ENCODE data around the gene RPS21.

The RPS21 gene

DNA sequence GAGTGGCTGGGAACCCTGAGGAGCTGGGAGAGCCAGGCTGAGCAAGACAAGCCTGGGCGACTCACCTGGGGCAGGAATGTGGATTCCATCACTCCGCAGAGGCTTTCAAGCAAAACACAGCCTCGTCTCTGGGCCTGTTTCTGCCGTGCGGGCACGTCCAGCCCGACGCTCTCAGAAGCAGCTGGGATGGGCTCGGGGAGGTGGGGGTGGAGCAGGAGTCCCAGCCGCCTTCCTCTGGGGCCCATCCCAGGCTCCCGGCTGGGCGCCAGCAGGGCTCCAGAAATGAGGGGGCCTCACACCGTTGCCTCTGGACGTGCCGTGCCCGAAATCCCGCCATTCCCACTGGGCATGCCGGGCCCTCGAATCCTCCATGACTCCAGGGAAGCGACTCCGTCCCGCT lies 8.7 kb upstream of the RPS21 start:
- DNase-seq (ENCODE audit: low spot score): peak; percentile 82

DNA sequence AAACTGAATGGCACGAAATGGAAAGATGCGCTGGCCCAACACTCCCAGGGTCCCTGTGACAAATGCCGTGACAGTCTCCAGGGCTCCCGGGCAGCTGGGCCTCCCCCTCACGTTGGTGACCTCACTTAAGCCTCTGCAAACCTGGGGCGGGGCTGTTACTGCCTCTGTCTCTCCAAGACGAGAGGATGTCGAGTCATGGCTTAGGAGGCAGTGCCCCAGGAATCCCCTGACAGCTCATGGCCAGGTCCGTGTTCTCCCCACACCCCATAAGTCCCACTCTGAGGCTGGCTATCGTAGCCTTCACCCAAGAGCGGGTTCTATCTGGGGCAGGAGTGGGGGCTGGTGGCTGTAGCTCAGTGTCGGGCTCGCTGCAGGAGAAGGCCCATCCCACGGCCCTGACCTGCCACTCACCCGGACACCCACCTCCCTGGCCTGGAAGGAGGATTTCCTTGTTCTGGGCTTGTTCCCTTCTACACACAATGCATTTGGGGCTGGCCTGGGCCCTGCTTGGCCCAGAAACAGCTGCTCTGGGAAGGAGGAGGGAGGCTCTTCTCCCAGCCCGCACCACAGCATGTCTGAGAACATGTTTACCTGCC lies 5.6 kb upstream of the RPS21 start:
- peak; percentile 93 for DNase-seq (ENCODE audit: low spot score)

DNA sequence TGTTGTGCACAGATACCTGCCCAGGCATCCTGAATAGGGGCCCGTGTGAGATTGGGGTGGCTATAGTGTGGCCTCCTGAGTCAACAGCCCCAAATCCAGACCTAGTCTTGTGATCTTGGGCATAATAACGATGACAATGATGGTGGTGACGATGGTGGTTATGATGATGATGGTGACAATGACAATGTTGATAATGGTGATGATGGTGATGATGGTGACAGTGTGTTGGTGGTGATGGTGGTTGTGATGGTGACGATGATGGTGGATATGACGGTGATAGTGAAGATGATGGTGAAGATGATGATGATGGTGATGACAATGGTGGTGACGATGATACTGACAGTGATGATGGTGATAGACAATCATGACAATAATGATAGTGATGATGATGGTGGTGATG lies 5.1 kb upstream of the RPS21 start:
- no peak for DNase-seq (ENCODE audit: low spot score)

DNA sequence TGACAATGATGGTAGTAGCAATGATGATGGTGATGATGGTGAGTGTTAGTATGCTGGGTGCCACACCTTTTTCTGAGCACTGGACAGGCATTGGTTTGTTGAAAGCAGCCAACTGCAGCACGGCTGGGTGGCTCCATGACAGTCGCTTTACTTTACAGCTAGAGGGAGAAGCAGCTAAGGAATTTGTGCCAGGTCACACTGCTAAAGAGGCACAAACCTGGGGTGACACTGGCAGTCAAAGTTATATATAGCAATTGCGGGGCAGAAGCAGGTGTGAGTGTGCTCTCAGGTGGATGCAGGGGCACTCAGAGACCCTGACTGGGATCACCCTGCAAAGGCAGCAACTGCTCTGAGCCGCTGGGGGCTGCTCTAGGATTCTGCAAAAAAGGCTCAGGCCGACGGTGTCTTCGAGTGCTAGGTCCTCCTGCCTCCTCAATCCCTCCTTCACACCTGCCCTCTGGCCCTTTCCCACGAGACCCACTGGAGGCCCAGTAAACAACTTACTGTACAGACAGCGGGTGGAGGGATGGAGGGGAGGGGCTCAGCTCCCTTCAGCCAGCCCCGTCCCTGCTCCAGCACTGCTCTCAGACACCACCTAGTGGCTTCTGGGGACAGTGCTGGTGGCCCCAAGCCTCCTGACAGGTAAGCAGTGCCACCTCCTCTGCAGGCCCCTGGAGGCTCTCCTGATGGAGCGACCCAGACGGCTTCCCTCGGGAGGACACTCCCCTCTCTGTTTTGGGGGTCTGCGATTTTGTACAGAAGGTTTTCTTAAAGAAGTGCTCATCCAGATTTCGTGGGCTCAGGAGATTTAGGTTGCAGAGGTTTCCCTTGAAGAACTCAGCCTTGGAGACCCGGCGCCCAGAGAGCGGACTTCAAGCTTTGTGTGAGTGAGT lies 4.4 kb upstream of the RPS21 start:
- peak; percentile 83 for DNase-seq (ENCODE audit: low spot score)

DNA sequence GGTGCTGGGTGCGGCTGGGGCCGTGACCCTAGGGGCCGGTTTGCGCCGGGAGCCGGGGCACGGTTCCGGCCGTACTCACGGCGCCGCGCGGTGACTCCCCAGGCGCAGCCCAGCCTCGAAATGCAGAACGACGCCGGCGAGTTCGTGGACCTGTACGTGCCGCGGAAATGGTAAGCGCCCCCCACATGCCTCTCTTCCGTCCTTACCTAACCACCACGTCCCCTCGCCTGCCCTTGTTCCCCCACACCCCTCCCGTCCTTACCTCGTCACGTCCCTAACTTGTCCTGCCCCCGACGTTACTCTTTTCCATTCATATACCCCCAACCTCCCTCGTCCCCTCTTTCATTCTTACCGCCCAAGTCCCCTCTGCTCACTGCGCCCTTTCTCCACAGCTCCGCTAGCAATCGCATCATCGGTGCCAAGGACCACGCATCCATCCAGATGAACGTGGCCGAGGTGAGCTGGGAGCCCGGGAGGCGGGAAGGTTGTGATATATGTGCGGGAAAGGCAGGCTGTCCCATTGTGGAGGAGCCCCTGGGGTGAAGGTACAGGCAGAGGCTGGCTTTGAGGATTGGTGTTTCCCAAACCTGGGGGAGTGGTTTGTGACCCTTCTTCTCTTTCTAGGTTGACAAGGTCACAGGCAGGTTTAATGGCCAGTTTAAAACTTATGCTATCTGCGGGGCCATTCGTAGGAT lies 463 bp downstream of the RPS21 start:
- DNase-seq (ENCODE audit: low spot score): no peak

DNA sequence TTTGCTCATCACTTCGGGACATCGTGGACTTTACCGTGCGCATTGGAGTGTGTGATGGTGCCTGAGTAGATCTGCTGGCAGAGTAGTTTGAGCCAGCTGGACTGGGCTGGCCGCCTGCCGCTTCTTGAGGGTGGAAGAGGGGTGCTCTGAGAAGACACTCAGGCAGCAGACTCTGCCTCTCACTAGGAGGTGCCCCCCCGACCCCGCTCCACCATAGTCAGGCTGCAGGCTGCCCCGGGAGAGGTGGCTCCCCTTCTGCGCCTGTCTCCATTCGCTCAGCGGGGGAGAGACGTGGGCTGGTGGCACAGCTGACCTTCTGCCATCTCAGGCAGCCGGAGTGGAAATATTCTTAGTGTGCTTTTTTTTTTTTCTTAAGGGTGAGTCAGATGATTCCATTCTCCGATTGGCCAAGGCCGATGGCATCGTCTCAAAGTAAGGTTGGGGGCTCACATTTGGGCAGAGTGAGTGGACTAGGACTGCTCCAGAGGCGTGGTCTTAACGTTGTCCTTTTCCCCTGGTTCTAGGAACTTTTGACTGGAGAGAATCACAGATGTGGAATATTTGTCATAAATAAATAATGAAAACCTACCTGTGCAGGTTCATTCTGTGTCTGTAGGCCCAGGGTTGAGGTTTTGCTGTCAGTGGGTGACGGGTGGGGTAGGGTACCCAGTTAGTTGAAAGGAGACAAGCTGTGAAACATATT lies 1.2 kb downstream of the RPS21 start:
- DNase-seq (ENCODE audit: low spot score): no peak

DNA sequence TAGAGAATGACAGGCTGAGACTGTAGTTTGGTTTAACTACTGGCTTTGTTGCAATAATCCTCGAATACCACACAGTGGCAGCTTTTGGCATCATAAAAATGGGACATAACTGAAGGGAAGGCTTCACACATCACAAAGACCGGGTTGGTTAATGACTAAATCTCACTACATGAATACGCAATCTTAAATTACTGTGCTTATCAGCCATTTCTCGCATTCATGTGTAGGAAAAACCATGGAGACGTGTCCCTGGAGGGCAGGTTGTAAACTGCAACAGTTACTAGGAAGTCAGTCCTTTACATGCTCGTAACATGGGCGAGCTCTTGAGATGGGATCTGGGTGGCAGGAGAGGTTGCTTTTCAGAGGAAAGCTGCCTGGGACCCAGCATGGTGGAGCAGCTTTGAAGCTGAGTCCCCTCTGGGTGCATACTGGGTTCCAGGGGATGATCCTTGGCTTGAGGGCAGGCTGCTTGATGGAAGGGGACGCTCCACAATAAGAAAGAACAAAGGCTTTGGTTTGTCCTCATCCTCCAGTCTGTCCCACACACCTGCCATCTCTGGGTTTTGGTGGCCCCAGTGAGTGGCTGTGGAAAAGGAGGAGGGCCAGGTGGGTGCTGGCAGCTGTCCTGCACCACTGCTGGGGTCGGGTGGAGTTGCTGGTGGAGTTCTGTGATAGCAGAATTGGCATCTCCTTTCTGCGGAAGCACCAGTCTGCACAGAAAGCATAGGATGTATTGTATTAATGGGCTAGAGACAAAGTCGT lies 2.1 kb downstream of the RPS21 start:
- DNase-seq (ENCODE audit: low spot score): no peak

DNA sequence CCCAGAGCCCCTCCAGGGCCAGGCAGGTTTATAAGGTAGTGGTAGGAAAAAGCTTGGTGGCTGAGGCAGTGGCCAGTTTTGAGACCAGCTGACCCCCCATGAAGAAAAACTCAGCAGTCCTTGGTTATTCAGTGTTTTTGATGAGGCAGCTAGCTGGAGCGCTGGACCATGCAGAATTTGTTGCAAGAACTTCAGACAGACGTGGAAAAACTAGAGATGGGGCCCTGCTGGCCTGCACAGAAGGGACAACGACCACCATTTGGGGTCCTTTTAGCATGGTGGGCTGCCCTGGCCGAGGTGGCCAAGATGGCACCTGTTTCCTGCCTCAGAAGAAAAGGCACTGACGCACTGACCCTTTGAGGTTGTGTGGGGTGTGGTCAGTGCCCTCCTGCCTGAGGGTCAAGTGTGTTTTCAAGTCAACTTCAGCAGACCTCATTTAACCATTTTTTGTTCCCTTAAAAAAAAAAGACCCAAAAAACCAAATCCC lies 2.7 kb downstream of the RPS21 start:
- DNase-seq (ENCODE audit: low spot score): no peak

DNA sequence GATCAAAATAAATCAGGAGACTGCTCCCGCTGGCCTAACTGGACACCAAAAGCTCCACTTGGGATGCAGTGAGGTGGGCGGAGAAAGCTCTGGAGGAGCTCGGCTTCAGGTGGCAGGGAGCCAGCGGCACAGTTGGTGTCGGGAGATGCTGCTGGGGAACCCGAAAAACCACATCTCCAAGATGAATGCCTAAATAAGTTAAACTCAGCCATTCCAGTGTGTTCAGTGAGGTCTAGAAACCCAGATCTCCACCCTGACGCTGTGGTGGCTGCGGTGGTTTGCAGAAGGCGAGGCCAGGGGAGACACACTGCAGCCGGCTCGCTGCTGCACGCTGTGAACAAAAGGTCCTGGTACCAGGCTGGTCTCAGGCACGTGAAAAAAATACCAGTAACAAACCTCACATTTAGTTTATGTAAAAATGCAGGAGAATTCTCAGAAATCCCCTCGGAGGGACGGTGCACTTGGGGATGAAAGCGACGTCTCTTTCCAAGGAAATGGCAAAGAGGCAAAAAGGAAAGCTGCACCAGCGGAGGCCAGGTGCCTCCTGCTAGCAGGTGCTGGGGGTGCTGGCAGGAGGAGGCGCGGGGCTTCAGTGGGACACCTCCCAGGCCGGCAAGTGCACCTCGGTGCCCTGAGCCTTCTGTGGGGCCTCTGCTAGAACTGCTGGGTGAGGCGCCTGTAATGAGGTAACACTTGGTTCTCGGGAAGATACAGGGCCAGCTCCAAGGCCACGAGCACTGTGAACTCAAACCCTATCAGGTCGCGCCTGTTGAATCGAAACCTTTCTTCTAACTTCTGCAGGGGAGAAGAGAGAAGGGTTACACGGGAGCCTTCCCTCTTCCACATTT lies 3.6 kb downstream of the RPS21 start:
- DNase-seq (ENCODE audit: low spot score): no peak

DNA sequence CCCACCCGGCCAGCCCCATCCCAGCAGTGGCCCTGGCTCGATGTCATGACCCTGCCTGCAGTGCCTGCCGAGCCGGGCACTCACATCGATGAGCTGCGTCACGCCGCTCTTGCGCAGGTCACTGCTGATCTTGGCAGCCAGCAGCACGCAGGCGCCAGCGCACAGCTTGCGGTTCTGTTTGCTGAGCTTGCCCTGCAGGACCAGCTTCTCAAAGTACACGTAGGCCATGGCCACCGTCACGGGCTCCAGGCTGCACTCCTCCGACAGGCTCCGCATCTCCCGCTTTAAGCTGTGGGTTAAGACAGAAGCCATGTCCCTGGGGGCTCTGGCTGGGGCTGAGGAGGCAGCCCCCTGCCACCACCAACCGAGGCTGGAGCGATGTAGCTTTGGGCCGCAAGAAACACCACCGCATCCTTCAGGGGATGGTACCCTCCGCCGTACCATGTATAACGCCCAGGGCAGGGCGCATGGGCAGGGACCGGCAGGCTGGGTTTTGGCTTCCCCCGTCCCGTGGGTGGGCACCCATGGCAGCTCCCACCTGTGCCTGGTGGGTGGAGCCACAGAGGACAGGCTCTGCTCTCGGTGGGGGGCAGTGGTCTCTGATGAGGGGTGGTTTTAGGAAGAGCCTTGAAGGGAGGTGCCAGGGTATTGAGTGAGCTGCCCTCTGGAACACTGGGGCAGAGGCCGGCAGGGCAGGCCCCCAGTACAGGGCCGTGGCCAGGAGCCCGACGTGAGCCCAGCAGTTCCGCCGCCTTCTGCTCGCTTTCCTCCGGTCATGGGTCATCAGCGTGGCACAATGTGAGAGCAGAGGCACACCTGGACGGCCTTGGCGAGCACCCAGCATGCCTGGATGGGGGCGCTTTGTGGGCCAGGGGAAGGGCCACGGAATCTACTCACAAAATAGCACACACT lies 4.5 kb downstream of the RPS21 start:
- DNase-seq (ENCODE audit: low spot score): no peak

DNA sequence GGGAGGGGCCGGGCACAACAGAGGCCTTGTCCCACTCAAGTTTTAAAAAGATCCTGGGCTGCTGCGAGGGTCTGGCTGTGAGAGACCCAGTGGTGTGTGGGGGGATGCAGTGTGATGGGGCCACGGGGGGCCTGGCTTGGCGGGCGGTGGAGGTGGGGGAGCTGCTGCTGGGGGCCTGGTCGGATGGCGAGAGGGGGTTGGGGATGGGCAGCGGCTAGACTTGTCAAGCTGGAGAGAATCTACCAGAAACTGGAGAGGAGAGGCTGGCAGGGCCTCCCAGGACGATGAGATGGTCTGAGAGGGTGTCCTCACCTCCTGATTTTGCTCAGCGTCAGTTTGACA lies 5.1 kb downstream of the RPS21 start:
- no peak for DNase-seq (ENCODE audit: low spot score)

DNA sequence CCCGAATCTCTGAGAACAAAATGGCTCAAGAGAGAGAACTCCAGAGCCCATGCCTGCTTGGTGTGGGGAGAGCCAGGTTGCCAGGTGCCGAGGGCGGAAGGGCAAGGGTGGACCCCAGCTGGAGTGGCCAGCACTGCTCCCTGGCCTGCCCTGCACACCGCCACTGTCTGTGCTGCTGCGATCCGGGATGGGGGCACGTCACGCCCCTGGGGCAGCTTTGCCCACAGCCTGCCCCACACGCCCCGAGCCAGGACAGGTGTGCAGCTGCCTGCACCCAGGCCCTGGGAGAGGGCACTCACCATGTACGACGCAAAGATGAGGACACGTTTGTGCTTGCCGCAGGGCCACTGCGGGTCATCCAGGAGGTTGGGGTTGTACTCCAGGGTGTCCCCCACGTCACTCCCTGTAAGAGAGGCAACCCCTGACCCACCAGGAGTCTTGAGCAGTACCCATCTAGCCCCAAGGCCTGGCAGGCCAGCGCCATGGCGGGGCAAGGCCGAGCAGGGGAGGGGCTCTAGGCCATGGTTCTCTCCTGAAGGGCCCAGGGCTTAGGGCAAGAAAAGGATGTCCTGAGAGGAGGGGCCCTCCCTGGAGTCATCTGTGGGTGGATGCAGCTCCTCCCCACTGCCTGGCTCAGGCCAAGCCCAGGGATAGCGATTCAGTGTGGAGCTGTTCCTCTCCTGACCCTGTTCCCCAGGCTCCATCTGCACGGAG lies 5.9 kb downstream of the RPS21 start:
- DNase-seq (ENCODE audit: low spot score): no peak

DNA sequence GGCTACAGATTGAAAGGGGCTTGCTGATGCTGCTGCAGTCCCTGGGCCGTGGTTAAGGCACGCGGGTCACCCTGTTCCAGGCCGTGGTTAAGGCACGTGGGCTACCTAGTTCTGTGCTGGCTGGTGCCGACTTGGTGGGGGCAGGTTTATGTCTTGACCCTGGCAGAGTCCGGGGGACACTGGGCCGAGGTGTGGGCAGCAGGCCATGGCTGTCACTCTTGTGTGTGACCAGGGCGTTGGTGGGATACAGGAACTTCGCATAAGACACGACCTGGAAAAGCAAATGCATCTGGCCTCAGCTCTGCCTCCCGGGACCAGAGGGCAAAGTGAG lies 6.4 kb downstream of the RPS21 start:
- no peak for DNase-seq (ENCODE audit: low spot score)

DNA sequence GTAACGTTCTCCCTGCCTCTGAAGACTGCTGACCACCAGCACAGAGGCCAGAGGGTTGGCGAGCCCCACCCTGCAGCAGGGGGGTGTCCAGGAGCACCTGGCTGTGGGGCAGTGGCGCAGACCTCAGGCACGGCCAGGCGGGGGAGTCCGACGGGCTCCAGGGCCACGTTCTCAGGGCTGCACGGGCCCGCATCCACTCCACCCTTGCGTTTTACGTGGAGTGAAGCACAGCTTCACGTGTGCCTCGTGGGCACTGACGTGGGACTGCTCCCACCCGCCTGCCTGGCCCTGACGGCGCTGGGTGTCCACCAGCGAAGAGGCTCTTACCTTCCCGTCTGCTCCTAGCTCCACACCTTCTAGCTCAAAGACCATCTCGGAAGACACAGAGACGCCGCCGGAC lies 6.9 kb downstream of the RPS21 start:
- DNase-seq (ENCODE audit: low spot score): no peak

DNA sequence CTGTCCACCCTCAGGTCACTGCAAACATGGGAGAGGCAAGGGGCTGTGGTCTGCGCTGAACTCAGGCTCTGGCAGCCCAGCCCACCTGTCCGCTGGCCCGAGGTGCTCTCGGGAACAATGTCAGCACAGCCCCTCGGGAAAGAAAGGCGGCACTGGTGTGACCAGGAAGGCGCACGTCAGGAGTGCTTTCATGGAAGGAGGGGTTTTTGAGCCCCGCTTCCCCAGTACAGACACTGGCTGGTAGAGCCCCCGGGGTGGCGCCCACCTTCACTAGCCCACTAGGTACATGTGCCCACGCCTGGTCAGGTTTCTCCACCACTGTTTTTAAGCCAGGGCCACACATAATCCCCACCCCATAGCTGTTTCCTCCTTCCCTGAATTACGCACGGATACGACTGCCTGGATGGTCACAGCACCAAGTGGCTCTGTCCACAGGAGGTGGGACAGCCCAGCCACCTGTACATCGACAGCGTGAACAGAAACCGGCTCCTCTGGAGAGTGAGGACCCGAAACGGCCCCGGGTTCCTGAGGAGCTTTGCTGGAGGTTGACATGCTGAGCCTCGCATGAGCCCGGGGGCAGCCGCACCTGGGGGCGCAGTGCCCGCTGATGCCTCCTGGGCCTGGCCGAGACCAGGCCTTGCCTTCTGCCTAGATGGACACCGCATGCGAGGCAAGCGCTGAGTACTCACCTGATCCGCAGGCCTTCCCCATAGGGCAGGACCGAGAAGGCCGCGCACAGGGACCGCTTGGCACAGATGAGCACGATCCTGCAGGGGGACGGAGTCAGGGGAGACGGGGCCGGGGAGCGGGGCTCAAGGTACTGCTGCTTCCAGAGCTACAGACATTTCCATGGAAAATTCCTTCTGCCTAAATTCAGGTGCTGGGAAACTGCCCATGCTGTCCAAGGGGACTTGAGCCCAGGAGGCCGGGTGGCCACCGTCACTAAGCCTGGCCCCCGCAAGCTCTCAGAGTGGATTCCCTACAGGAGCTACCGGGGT lies 7.6 kb downstream of the RPS21 start:
- DNase-seq (ENCODE audit: low spot score): no peak

DNA sequence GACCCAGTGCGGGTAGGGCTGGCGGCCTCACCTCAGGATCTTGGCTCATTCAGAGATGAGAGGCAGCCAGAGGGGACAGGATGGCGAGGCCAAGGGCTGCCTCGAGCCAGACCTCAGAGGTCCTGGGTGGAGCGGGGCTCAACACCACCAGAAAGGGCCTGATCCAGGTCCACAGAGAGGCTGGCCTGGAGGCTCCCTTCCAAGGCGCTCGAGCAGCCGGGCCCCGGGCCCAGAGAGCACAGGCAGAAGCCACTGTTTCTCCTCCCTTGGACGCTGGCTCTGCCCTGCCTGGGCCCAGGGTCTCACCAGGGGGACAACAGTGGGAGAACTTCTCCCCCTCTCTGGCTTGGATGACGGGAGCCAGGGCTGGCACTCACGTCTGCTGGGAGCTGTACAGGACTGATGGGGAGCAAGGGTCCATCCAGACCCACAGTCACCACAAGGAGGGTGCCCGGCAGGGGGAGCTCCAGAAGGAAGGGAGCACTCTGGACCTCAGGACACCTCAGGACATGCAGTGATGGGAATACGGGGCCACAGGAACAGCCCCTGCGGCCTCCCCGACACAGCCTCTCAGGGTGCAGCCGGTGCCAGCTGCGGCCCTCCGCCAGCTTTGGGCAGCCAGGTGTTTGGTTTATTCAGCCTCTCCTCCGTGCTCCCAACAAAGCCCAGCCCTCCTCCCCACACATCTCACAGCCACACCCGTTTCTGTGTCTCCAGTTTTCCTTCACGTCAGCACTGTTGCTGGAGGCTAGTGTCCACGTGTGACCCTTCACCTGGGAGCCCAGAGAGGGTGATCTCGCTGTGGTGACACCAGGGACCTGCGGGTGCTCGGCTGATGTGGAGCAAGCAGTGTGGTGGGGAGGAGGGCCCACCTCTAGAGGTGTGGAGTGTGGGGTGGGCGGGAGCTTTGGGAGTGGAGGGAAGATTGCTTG lies 8.7 kb downstream of the RPS21 start:
- DNase-seq (ENCODE audit: low spot score): no peak

Measured in kidney tubule cell (primary cell).